ENCODE results near the gene ERC2. TPM values are rescaled to one million over a fixed set of nuclear protein-coding genes. Genes with fewer than 3 reads are reported as not detected.

Gene ERC2
- total and polyA plus RNA-seq, 2 donors (not counting 3 experiments of a cell fraction or from before 2014, with no cell fraction given): 5.6 to 15.5 TPM

GRCh38 chr3:56122911-56123310, 345.4 kb downstream of the ERC2 start:
- TF ChIP-seq FOS (IDR thresholded peaks at IDR 0.05; ENCODE audit: borderline replicate concordance, insufficient read depth, low read length): no peak
- TF ChIP-seq, protein P1, sequence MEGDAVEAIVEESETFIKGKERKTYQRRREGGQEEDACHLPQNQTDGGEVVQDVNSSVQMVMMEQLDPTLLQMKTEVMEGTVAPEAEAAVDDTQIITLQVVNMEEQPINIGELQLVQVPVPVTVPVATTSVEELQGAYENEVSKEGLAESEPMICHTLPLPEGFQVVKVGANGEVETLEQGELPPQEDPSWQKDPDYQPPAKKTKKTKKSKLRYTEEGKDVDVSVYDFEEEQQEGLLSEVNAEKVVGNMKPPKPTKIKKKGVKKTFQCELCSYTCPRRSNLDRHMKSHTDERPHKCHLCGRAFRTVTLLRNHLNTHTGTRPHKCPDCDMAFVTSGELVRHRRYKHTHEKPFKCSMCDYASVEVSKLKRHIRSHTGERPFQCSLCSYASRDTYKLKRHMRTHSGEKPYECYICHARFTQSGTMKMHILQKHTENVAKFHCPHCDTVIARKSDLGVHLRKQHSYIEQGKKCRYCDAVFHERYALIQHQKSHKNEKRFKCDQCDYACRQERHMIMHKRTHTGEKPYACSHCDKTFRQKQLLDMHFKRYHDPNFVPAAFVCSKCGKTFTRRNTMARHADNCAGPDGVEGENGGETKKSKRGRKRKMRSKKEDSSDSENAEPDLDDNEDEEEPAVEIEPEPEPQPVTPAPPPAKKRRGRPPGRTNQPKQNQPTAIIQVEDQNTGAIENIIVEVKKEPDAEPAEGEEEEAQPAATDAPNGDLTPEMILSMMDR (IDR thresholded peaks at IDR 0.05; ENCODE audit: extremely low read depth in 1 of 2, insufficient read depth in 1 of 2, low read depth in 1 of 2, low read length in 2 of 2): no peak
- TF ChIP-seq, protein P2, sequence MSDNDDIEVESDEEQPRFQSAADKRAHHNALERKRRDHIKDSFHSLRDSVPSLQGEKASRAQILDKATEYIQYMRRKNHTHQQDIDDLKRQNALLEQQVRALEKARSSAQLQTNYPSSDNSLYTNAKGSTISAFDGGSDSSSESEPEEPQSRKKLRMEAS (IDR thresholded peaks at IDR 0.05; ENCODE audit: insufficient read depth, insufficient read length): no peak
- TF ChIP-seq GATA2 (IDR thresholded peaks at IDR 0.05; ENCODE audit: insufficient read depth, insufficient read length, low read depth, low read length): no peak
- no peak for TF ChIP-seq POLR2A (IDR thresholded peaks at IDR 0.05; ENCODE audit: low read depth, low read length)
- H4K20me1 ChIP-seq (replicated peaks; ENCODE audit: control insufficient read depth, extremely low read depth, insufficient read depth, low read length): no peaks in the 10 kb centered on the region
- FAIRE-seq: no peak
- H3K4me2 ChIP-seq (ENCODE audit: insufficient read depth, low read length): no peak overlapping the region
- dilution Hi-C loops (cut with MboI; ENCODE audit: extremely low pct_ligation_motif_present, low sequenced_read_pairs) (no loop called here), intact Hi-C loops (cut with micrococcal nuclease) (no loop called here)
- H3K36me3 ChIP-seq (ENCODE audit: control insufficient read depth in 2 of 2, extremely low read depth in 1 of 2, insufficient read depth in 2 of 2, low read length in 2 of 2): no peaks in the 10 kb centered on the region
- BruUV-seq (replicated peaks): no TSS peak
- peaks cover 7% of the 10 kb centered on the region for H3K4me1 ChIP-seq (ENCODE audit: control insufficient read depth, extremely low read depth, insufficient read depth, low read length)
- H3K9me1 ChIP-seq (replicated peaks; ENCODE audit: control insufficient read depth, extremely low read depth, insufficient read depth, low read length): no peaks in the 10 kb centered on the region
- no peak overlapping the region for H2AFZ ChIP-seq (ENCODE audit: low read depth, low read length)
- POLR2A ChIA-PET: no interaction called here
- no peak overlapping the region for H3K9ac ChIP-seq (replicated peaks; ENCODE audit: extremely low read depth, insufficient read depth, low read length)
- H3K9me3 ChIP-seq (replicated peaks; ENCODE audit: control insufficient read depth, insufficient read depth, low read length): no peaks in the 10 kb centered on the region
- DNase-seq (ENCODE audit: low read depth, low spot score): no peak
- no peaks in the 10 kb centered on the region for H3K79me2 ChIP-seq (ENCODE audit: control insufficient read depth, insufficient read depth, low read length)
- CTCF ChIA-PET: no interaction called here
- H3K27me3 ChIP-seq (ENCODE audit: control insufficient read depth in 2 of 2, insufficient read depth in 2 of 2, low read length in 2 of 2): no peaks in the 10 kb centered on the region
- H3K4me3 ChIP-seq (replicated peaks in 1 of 3; ENCODE audit: insufficient read depth in 1 of 3, low read depth in 1 of 3, low read length in 3 of 3): no peak overlapping the region
- no peak overlapping the region for H3K27ac ChIP-seq (ENCODE audit: insufficient read depth, low read depth, low read length)

DNA sequence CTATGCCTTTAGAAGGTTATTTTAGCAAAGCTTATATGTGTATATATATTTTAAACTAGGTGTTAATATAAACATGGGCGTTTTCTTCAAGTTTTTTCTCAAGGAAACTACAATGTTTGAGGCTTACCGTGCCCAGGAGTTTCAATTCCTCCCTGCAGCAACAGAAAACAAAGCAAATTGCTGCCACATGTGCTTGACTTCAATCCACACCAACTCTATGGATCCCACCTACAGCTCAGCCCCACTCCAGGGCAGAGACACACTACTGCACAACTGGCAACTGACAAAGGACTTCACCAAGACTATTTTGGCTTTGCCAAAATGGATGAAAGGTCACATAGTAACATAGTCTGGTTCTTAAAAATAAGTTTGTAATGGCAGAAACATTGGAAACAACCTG, 346.6 kb downstream of the ERC2 start:
- no peaks in the 10 kb centered on the region for H3K36me3 ChIP-seq (ENCODE audit: control insufficient read depth in 2 of 2, extremely low read depth in 1 of 2, insufficient read depth in 2 of 2, low read length in 2 of 2)
- H3K9me3 ChIP-seq (replicated peaks; ENCODE audit: control insufficient read depth, insufficient read depth, low read length): no peaks in the 10 kb centered on the region
- ChIA-PET POLR2A (no interaction called here), CTCF (no interaction called here)
- no peak overlapping the region for H3K9ac ChIP-seq (replicated peaks; ENCODE audit: extremely low read depth, insufficient read depth, low read length)
- no peaks in the 10 kb centered on the region for H3K79me2 ChIP-seq (ENCODE audit: control insufficient read depth, insufficient read depth, low read length)
- no peaks in the 10 kb centered on the region for H3K9me1 ChIP-seq (replicated peaks; ENCODE audit: control insufficient read depth, extremely low read depth, insufficient read depth, low read length)
- TF ChIP-seq EZH2 (IDR thresholded peaks at IDR 0.05; ENCODE audit: borderline replicate concordance, low read depth, low read length, severe bottlenecking) (no peak), POLR2A (IDR thresholded peaks at IDR 0.05; ENCODE audit: low read depth, low read length) (no peak), GATA2 (IDR thresholded peaks at IDR 0.05; ENCODE audit: insufficient read depth, insufficient read length, low read depth, low read length) (no peak), FOS (IDR thresholded peaks at IDR 0.05; ENCODE audit: borderline replicate concordance, insufficient read depth, low read length) (no peak)
- TF ChIP-seq, protein P1 (IDR thresholded peaks at IDR 0.05; ENCODE audit: extremely low read depth in 1 of 2, insufficient read depth in 1 of 2, low read depth in 1 of 2, low read length in 2 of 2): no peak
- peaks cover 7% of the 10 kb centered on the region for H3K4me1 ChIP-seq (ENCODE audit: control insufficient read depth, extremely low read depth, insufficient read depth, low read length)
- H3K27me3 ChIP-seq (ENCODE audit: control insufficient read depth in 2 of 2, insufficient read depth in 2 of 2, low read length in 2 of 2): no peaks in the 10 kb centered on the region
- no peak overlapping the region for H3K27ac ChIP-seq (ENCODE audit: insufficient read depth, low read depth, low read length)
- dilution Hi-C loops (cut with MboI; ENCODE audit: extremely low pct_ligation_motif_present, low sequenced_read_pairs) (no loop called here), intact Hi-C loops (cut with micrococcal nuclease) (no loop called here)
- DNase-seq (ENCODE audit: low read depth, low spot score) (no peak), FAIRE-seq (no peak)
- H3K4me2 ChIP-seq (ENCODE audit: insufficient read depth, low read length): no peak overlapping the region
- no peak overlapping the region for H2AFZ ChIP-seq (ENCODE audit: low read depth, low read length)
- no TSS peak for BruUV-seq (replicated peaks)
- no peaks in the 10 kb centered on the region for H4K20me1 ChIP-seq (replicated peaks; ENCODE audit: control insufficient read depth, extremely low read depth, insufficient read depth, low read length)
- H3K4me3 ChIP-seq (replicated peaks in 1 of 3; ENCODE audit: insufficient read depth in 1 of 3, low read depth in 1 of 3, low read length in 3 of 3): no peak overlapping the region
